HepG2 (cell line): ENCODE results near the gene SMIM24. TPM values are rescaled to one million over a fixed set of nuclear protein-coding genes. Genes with fewer than 3 reads are reported as not detected.

Experiments used
- ATAC-seq: fragments of 200-7000 bp; cut with Tn5 transposase; 3 replicates; pipeline ENCODE4 v1.9.1; 2020; ENCODE audit warnings: mild to moderate bottlenecking, moderate library complexity
- BruUV-seq: library from RNA; stranded (reverse); fragments of 400-500 nt; replicated peaks from 2 replicates; lab custom pipeline; 2021; lab: Mats Ljungman, UMichigan
- CTCF ChIA-PET: fragments of 300-600 bp; formaldehyde crosslinking; extraction: SDS; loops from one replicate; lab custom pipeline; 2021; ENCODE audit warnings: low total read pairs, inconsistent platforms, low intra/inter-chr PET ratio; lab: Yijun Ruan, JAX
- POLR2A ChIA-PET: fragments of 350-600 bp; sonication (Branson Sonifier 250); formaldehyde crosslinking; loops from one replicate; lab custom pipeline; 2020; ENCODE audit warnings: antibody characterized with exemption, inconsistent platforms; lab: Yijun Ruan, JAX
- DNase-seq: peaks from one replicate; pipeline ENCODE4 v3.0.0-alpha.2; 2015; ENCODE audit warnings: low spot score
- FAIRE-seq: peaks from 3 replicates; lab custom pipeline; 2011; peaks lifted over from hg19 to GRCh38; lab: Jason Lieb, UNC
- H2AFZ ChIP-seq: one replicate; pipeline ENCODE4 v1.6.1; 2011; ENCODE audit warnings: low read length, inconsistent platforms
- H3K27ac ChIP-seq: fragments of 300-600 bp; 3 replicates; pipeline ENCODE4 v1.8.0; 2011; ENCODE audit warnings: mixed run types, mild to moderate bottlenecking, mixed read lengths, low read length, inconsistent platforms; ENCODE audit not compliant: insufficient read depth; ENCODE audit errors: extremely low read length
- H3K27me3 ChIP-seq, 2 experiments: fragments of 200-600 bp in 1 of 2; 2 replicates in 1 of 2; 3 replicates in 1 of 2; pipeline versions ENCODE4 v1.6.0 to v1.8.0; 2011; ENCODE audit warnings: low read length in 2 of 2, mild to moderate bottlenecking in 2 of 2, moderate library complexity in 2 of 2, inconsistent platforms in 1 of 2; ENCODE audit not compliant: insufficient read depth in 2 of 2, control insufficient read depth in 1 of 2
- H3K36me3 ChIP-seq, 2 experiments: fragments of 200-600 bp in 1 of 2; replicated peaks in 1 of 2; 2 replicates in 1 of 2; 3 replicates in 1 of 2; pipeline versions ENCODE4 v1.5.1 to v1.8.0; 2011; ENCODE audit warnings: low read length in 2 of 2, inconsistent platforms in 1 of 2; ENCODE audit not compliant: insufficient read depth in 2 of 2, control insufficient read depth in 1 of 2
- H3K4me1 ChIP-seq: 2 replicates; pipeline ENCODE4 v1.5.1; 2012; ENCODE audit warnings: low read length, inconsistent platforms; ENCODE audit not compliant: insufficient read depth
- H3K4me2 ChIP-seq: 2 replicates; pipeline ENCODE4 v1.6.0; 2011; ENCODE audit warnings: low read depth, low read length, inconsistent platforms
- H3K4me3 ChIP-seq, 3 experiments: fragments of 200-600 bp in 1 of 3; sonication (generic), shearing (Covaris generic) in 1 of 3; replicated peaks in 1 of 3; 2 replicates each; pipeline ENCODE4 v1.5.1; 2011 to 2016; ENCODE audit warnings: low read length in 3 of 3, inconsistent platforms in 2 of 3, low read depth in 2 of 3, mild to moderate bottlenecking in 2 of 3, control low read depth in 1 of 3, mixed read lengths in 1 of 3; ENCODE audit not compliant: insufficient read depth in 1 of 3
- H3K79me2 ChIP-seq: one replicate; pipeline ENCODE4 v1.6.1; 2011; ENCODE audit warnings: low read length, inconsistent platforms; ENCODE audit not compliant: insufficient read depth
- H3K9ac ChIP-seq: 2 replicates; pipeline ENCODE4 v1.6.0; 2011; ENCODE audit warnings: mild to moderate bottlenecking, low read depth, low read length, inconsistent platforms; ENCODE audit not compliant: insufficient read depth
- H3K9me3 ChIP-seq: 2 replicates; pipeline ENCODE4 v1.5.1; 2012; ENCODE audit warnings: mild to moderate bottlenecking, low read length
- H4K20me1 ChIP-seq: 2 replicates; pipeline ENCODE4 v1.6.0; 2011; ENCODE audit warnings: inconsistent platforms, mild to moderate bottlenecking, low read length, moderate library complexity; ENCODE audit not compliant: insufficient read depth
- ATF6 ChIP-seq: sonication (generic); formaldehyde crosslinking; conservative IDR thresholded peaks from 2 replicates; pipeline ENCODE4 v1.4.0; 2020; ENCODE audit warnings: missing genetic modification reagents
- FOXP1 ChIP-seq, 2 experiments: fragments of 450-650 bp in 1 of 2; IDR thresholded peaks; 2 replicates each; pipeline ENCODE4 v1.6.1; 2017 to 2018; ENCODE audit warnings: antibody characterized with exemption in 1 of 2
- KLF11 ChIP-seq: IDR thresholded peaks from 2 replicates; pipeline ENCODE4 v1.6.1; 2016; ENCODE audit warnings: missing compliant biosample characterization
- NAIF1 ChIP-seq: sonication (generic); formaldehyde crosslinking; IDR thresholded peaks from 2 replicates; pipeline ENCODE4 v1.5.0; 2020; ENCODE audit warnings: mild to moderate bottlenecking, missing genetic modification reagents, borderline replicate concordance
- RFX3 ChIP-seq: IDR thresholded peaks from 2 replicates; pipeline ENCODE4 v1.6.1; 2016; ENCODE audit warnings: missing biosample characterization, missing genetic modification reagents
- SMYD3 ChIP-seq: sonication (generic); formaldehyde crosslinking; IDR thresholded peaks from 2 replicates; pipeline ENCODE4 v1.8.1; 2023; ENCODE audit warnings: mild to moderate bottlenecking, missing genetic modification reagents
- SP1 ChIP-seq, 2 experiments: fragments of 450-650 bp in 1 of 2; sonication (generic) in 1 of 2; formaldehyde crosslinking in 1 of 2; IDR thresholded peaks; 2 replicates each; pipeline versions ENCODE4 v1.4.0 to v1.6.1; 2016 to 2020; ENCODE audit warnings: missing genetic modification reagents in 1 of 2
- SP140L ChIP-seq: sonication (generic); formaldehyde crosslinking; IDR thresholded peaks from 2 replicates; pipeline ENCODE4 v1.4.0; 2020; ENCODE audit warnings: missing genetic modification reagents, borderline replicate concordance
- SP4 ChIP-seq: sonication (generic); formaldehyde crosslinking; IDR thresholded peaks from 2 replicates; pipeline ENCODE4 v1.8.1; 2023; ENCODE audit warnings: mild to moderate bottlenecking, missing genetic modification reagents
- YEATS2 ChIP-seq: sonication (generic); formaldehyde crosslinking; IDR thresholded peaks from 2 replicates; pipeline ENCODE4 v1.4.0; 2020; ENCODE audit warnings: missing genetic modification reagents, borderline replicate concordance
- ZC3H4 ChIP-seq: sonication (generic); formaldehyde crosslinking; IDR thresholded peaks from 2 replicates; pipeline ENCODE4 v1.4.0; 2020; ENCODE audit warnings: missing genetic modification reagents, borderline replicate concordance
- ZNF558 ChIP-seq: sonication (generic); formaldehyde crosslinking; IDR thresholded peaks from 2 replicates; pipeline ENCODE4 v1.9.0; 2022; ENCODE audit warnings: mild to moderate bottlenecking, missing genetic modification reagents, borderline replicate concordance
- ZZZ3 ChIP-seq: sonication (generic); formaldehyde crosslinking; IDR thresholded peaks from 2 replicates; pipeline ENCODE4 v1.4.0; 2020; ENCODE audit warnings: missing genetic modification reagents, mild to moderate bottlenecking, borderline replicate concordance
- WGBS: methylation state at CpG from one replicate; pipeline ENCODE4 v1.1.6; 2017; ENCODE audit warnings: low lambda C conversion rate; 5-methylcytosine and 5-hydroxymethylcytosine counted together
- in situ Hi-C: cut with HindIII; loops from 2 replicates; pipeline ENCODE4 v1.10.0; 2017; ENCODE audit warnings: low pct_unique_long_range_greater_than_20kb; ENCODE audit not compliant: extremely low pct_ligation_motif_present
- intact Hi-C: fragments of 100-400 bp; cut with micrococcal nuclease; formaldehyde crosslinking; loops from one replicate; pipeline ENCODE4 v1.10.0; 2022; ENCODE audit not compliant: unreplicated experiment
- polyA plus RNA-seq, 8 experiments: library from polyadenylated mRNA; depleted of rRNA in 3 of 8; stranded (reverse) in 7 of 8; unstranded in 1 of 8; fragments of >200 nt; fragmentation: Illumina TruSeq in 4 of 8; extraction: Trizol in 4 of 8; gene quantifications; 2 replicates each; pipeline versions ENCODE4 v1.2.1 to v1.2.3, GENCODE V29; 2011 to 2016; ENCODE audit warnings: low read depth in 4 of 8, missing spikeins in 1 of 8, mixed read lengths in 1 of 8; ENCODE audit not compliant: insufficient read depth in 1 of 8
- total RNA-seq, 5 experiments: library from RNA; depleted of rRNA; stranded (reverse); fragments of >200 nt; fragmentation: Illumina TruSeq; extraction: Trizol; gene quantifications; 2 replicates each; pipeline ENCODE4 v1.2.3, GENCODE V29; 2016; ENCODE audit warnings: low read depth in 1 of 5

SMIM24 gene
- total and polyA plus RNA-seq, 2 of the 13 experiments (the other 11 are each of a cell fraction or from before 2014, with no cell fraction given): 11.2 to 70.6 TPM

DNA sequence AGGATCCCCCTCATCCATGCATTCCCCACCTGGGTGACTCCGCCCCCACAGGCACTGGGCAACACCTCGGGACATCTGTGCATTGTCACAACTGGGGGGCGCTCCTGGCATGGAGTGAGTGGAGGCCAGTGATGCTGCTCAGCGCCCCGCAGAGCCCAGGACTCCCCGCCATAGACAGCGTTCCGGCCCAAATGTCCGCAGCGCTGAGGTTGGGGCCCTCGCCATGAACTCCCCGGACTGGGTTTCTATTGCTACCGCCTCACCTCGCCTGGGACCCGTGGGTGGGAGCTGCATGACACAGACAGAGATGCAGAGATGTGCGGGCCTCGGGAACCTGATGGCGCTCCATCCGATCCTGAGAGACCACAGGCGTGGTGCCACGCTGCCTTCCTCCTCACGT, 30.4 kb upstream of the SMIM24 start:
- in situ Hi-C loops: no loop called here
- H3K4me2 ChIP-seq: no peak overlapping the region
- no peaks in the 10 kb centered on the region for H3K9me3 ChIP-seq
- no peak overlapping the region for H2AFZ ChIP-seq
- TF ChIP-seq ATF6: no peak
- no peak for TF ChIP-seq ZZZ3
- no peak for TF ChIP-seq SP140L (CRISPR knock-in tag)
- no peak for TF ChIP-seq RFX3
- no peak for TF ChIP-seq FOXP1 (IDR thresholded peaks at IDR 0.05)
- TF ChIP-seq FOXP1 (CRISPR knock-in tag; IDR thresholded peaks at IDR 0.05): no peak
- no peak for TF ChIP-seq YEATS2 (CRISPR knock-in tag)
- no TSS peak for BruUV-seq
- CTCF ChIA-PET: no interaction called here
- DNase-seq (no peak), FAIRE-seq (no peak), ATAC-seq (no peak)
- no peak overlapping the region for H3K9ac ChIP-seq
- H3K36me3 ChIP-seq: peaks cover 5 to 20% of the 10 kb centered on the region in 2 experiments; a peak in 4 of 5 replicates
- H4K20me1 ChIP-seq: peaks cover 18% of the 10 kb centered on the region; the same call in 1 of the 2 replicates
- H3K79me2 ChIP-seq: peaks cover 72% of the 10 kb centered on the region
- POLR2A ChIA-PET: no interaction called here
- no peak overlapping the region for H3K27ac ChIP-seq
- H3K27me3 ChIP-seq: no peaks in the 10 kb centered on the region
- H3K4me1 ChIP-seq: peaks cover 12% of the 10 kb centered on the region
- no peak overlapping the region for H3K4me3 ChIP-seq
- 98% methylated on average over 19 of the region's 22 CpGs for WGBS
- intact Hi-C loops: no loop called here

- POLR2A ChIA-PET: no interaction called here
- CTCF ChIA-PET: no interaction called here
Measured at GRCh38 chr19:3509566-3509989, 29.3 kb upstream of the SMIM24 start.

More at GRCh38 chr19:3509566-3509989, 29.3 kb upstream of the SMIM24 start:
- Histone ChIP-seq H3K27me3 (no peaks in the 10 kb centered on the region), H3K27ac (no peak overlapping the region), H3K4me1 (peaks cover 22% of the 10 kb centered on the region), H2AFZ (no peak overlapping the region), H3K36me3 (peaks cover 5 to 20% of the 10 kb centered on the region in 2 experiments; a peak in 4 of 5 replicates), H3K9ac (no peak overlapping the region), H3K4me3 (no peak overlapping the region), H3K79me2 (peaks cover 65% of the 10 kb centered on the region), H4K20me1 (peaks cover 18% of the 10 kb centered on the region; the same call in 1 of the 2 replicates), H3K9me3 (no peaks in the 10 kb centered on the region), H3K4me2 (no peak overlapping the region)
- FAIRE-seq (no peak), DNase-seq (no peak), ATAC-seq (no peak)
- intact Hi-C loops (loop anchor here (5.0 kb wide), 1 partner anchor 63 kb away; the partner anchor contains the start of gene HMG20B), in situ Hi-C loops (no loop called here)
- BruUV-seq: no TSS peak
- 96% methylated on average over 4 of the region's 15 CpGs for WGBS
- TF ChIP-seq NAIF1 (no peak), KLF11 (no peak), ZC3H4 (CRISPR knock-in tag) (no peak), ZNF558 (CRISPR knock-in tag) (no peak), SMYD3 (CRISPR knock-in tag) (no peak), SP4 (no peak), SP1 (IDR thresholded peaks at IDR 0.05) (no peak), SP1 (CRISPR knock-in tag; IDR thresholded peaks at IDR 0.05) (no peak)
